Amniotic stem cell (primary cell): ENCODE measurements around the gene KRCC1.
"Not testable (repeated sequence)": the region's sequence is repeated elsewhere in the genome, so short reads cannot be mapped to it uniquely, and the experiment has no call there.

Source experiments
- DNase-seq: peaks from one replicate; lab custom pipeline; 2025; lab: John Stamatoyannopoulos, UW

Gene KRCC1

DNA sequence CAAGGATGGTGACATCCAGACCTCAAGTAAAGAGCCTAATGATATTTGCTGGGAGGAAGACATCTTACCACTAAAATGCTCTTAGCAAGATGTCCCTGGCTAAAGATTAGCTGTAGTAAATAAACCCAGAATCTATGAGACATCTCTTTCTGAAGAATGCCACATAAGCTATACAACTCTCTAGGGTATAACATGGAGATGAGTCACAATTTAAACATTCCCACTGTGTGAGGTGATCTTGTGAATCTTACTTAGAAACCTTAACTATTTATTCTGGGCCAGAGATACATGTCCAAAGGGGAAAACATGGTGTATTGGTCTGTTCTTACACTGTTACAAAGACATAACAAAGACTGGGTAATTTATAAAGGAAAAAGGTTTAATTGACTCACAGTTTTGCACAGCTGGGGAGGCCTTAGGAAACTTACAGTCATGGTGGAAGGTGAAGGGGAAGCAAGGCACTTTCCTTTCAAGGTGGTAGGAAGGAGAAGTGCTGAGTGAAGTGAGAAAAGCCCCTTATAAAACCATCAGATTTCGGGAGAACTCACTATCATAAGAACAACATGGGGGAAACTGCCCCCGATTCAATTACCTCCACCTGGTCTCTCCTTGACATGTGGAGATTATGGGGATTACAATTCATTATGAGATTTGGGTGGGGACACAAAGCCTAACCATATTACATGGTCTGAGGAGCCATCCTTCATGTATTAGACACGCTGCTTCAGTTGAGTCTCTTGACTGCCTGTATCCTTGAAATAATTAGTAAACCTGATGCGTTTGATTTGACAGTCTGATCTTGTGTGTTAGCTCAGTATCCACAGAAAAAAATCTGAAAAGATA lies 17.1 kb downstream of the KRCC1 start:
- DNase-seq: peak; percentile 47

DNA sequence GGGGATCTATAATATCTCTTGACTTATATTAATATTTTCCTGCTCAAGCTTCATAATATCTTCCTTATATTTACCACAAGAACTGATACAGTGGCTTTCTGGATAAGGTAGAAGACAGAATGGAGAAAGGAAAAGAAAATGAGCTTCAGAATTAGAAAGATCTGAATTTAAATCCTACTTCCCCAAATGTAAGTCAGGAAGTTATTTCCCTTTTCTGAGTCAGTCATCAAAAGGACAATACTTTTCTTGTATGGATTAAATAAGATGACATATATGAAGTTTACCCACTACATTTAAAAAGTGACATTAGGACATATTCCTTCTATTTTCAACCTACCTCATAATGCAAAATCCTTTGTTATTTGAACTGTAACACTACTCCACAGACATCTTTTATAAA lies 19.0 kb downstream of the KRCC1 start:
- no peak for DNase-seq

DNA sequence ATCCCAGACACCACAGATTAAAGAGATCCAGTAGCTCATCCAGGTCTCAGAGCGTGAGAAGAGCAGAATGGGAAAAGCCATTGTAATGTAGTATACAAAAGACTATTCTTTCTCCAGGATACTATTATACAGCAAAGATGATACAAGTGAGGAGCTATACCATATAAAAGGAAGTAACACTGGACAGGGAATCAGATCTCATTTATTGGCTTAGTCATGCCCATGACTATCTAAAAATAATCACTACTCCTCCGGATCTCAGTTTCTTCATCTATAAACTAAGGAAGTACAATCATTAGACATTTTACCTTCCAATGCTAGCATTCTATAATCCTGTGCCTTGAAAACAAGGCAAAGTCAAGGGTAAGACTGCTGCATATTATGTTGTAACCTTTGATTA lies 19.4 kb downstream of the KRCC1 start:
- DNase-seq: no peak

DNA sequence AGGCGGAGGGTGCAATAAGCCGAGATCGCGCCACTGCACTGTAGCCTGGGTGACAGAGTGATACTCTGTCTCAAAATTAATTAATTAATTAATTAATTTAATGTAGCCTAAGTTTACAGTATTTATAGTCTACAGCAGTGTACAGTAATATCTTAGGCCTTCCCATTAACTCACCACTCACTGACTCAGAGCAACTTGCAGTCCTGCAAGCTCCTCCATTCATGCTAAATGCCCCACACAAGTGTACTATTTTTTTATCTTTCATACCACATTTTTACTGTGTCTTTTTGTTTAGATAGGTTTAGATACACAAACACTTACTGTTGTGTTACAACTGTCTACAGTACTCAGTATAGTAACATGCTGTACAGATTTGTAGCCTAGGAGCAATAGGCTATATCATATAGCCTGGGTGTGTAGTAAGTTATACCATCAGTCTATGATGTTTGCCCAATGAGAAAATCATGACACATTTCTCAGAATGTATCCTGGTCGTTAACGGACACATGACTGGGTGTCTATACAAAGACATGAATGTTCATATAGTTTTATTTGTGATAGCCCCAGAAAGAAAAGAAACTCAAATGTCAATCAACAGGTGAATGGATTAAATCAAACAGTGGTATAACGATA lies 23.4 kb downstream of the KRCC1 start:
- DNase-seq: no peak

DNA sequence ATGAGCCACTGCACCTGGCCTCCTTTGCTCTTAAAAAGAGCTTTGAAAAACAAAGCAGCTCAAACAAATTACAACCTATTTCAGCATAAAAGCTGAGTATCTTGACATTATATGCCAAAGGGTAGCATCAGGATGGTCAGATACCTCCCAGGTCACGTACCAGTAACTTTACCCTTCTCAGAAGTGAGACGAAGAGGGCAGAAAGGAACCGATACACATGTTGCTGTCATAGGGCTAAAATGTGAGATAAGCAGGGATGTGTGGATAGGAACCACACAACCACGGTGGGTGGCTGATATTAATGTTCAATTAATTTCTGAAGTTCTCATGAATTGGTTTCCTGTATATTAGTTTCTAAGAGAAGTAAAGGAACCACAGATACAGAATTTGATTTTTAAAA lies 26.7 kb downstream of the KRCC1 start:
- DNase-seq: no peak

DNA sequence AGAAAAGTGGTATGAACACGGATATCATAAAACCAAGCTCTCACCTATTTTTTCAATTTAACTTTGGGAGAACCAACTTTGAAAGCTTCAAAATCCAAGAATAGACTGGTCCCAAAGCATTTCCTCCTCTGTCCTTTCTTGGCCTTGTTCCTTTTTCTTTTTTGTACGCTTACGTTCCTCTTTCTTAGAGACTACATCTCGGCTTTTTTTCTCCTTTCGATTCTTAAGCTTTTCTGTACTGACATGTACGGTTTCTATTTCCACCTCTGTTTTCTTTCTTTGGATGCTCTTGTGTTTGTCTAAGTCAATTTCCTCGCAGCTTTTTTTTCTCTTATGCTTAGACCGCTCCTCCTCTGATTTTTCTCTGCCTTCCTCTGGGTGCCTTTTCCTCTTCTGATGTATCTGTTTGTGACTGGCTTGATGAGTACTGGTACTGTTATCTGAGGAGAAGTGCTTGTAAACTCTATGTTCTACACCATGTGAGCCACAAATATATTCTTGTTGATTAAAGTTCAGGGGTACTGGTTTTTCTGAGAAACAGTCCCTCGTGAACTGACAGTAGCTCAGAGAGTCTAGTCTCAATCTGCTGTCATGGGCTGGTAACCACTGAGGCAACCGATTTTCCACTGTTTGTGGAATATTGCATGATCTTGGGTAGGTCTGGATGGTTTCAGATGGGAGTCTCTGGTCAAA lies 27.7 kb downstream of the KRCC1 start:
- no peak for DNase-seq

DNA sequence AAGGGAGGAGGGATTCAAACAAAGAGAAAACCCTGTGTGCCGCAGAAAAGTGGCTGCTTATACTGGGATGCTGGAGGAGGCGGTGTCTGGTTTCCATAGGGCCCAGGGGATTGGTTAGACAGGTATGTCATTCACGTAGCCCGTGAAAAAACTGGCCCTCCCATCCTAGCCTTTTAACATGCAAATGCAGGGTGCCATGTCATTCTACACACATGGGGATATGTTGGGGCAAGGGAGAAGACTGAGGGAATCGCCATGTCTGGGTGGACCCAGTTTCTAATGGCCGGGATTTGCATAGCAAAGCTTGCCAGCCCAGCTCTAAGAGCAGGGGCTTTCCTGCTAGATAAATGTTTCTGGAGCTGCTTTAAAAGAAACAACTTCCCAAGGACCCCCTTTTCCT lies 31.1 kb downstream of the KRCC1 start:
- no peak for DNase-seq

DNA sequence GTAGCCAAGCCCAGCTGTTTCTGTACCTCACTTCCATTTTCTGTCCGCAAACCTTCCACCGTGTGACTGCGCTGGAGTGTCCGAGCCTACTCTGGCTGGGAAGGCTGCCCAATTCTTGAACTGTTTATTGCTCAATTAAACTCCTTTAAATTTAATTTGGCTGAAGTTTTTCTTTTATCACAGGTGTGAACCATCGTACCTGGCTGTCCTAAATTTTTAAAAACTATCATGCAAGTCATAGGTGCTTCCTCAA lies 33.0 kb downstream of the KRCC1 start:
- DNase-seq: no peak

DNA sequence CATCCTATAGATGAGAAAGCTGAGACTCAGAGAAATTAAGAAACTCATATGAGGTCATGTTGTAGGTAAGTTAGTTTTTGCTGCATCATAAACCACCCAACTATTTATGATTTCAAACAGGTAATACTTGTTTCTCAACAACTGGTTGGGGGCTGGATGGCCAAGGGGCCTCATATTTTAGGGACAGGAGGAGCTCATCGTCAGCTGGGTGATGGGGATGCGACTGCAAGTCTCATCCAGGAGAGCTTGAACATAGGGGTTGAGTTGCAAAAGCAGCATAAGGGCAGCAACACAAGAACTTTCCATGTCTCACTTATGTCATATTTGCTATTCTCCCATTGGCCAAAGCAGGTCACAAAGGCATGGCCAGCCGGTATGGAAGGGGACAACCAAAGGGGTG lies 35.6 kb downstream of the KRCC1 start:
- no peak for DNase-seq

DNA sequence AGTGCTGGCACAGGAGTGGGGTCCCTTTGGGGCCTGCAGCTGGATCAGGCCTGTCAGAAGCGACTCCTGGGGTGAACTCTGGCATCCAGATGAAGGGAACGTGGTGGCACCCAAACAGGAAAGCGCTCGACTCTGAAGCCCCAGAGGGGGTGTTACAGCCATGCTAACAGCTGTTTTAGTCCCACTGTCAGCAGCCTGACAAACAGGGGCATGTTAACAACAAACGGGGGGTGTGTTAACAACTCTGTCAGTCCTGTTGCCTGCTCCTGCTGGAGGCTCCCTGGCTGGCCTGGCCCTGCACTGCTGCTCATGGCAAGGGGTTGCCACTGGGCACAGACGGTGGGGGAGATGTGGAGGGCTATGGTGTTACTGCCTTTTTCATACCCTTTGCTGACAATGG lies 36.7 kb downstream of the KRCC1 start:
- no peak for DNase-seq

DNA sequence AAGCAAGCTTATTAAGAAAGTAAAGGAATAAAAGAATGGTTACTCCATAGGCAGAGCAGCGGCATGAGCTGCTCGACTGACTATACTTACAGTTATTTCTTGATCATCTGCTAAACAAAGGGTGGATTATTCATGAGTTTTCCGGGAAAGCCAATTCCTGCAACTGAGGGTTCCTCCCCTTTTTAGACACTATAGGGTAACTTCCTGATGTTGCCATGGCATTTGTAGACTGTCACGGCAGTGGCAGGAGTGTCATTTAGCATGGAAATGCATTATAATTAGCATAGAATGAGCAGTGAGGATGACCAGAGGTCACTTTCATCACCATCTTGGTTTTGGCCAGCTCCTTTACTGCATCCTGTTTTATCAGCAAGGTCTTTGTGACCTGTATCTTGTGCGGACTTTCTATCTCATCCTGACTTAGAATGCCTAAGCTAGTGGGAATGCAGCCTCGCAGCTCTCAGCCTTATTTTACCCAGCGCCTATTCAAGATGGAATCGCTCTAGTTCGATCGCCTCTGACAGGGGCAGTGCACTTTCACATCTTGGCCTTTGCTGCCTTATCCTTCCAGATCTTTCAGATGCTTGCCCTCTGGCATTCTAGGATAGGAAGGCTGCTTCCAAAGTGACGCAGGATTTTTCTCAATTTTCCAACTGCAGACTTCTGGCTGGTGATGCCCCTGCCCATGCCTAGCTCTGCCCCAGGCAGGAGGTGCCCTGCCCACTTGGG lies 37.3 kb downstream of the KRCC1 start:
- not testable (repeated sequence) for DNase-seq

DNA sequence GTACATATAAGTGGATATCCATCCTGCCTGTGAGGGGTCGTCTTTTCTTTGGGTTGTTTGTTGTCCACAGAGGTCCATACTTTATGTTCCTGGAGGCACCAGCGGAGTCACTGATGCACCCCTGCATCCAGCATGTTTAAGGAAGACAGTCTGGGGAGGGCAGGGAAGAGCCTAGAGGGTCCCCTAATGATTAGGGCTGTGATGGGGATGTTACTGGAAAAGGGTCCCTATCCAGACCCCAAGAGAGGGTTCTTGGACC lies 37.9 kb downstream of the KRCC1 start:
- DNase-seq: not testable (repeated sequence)

DNA sequence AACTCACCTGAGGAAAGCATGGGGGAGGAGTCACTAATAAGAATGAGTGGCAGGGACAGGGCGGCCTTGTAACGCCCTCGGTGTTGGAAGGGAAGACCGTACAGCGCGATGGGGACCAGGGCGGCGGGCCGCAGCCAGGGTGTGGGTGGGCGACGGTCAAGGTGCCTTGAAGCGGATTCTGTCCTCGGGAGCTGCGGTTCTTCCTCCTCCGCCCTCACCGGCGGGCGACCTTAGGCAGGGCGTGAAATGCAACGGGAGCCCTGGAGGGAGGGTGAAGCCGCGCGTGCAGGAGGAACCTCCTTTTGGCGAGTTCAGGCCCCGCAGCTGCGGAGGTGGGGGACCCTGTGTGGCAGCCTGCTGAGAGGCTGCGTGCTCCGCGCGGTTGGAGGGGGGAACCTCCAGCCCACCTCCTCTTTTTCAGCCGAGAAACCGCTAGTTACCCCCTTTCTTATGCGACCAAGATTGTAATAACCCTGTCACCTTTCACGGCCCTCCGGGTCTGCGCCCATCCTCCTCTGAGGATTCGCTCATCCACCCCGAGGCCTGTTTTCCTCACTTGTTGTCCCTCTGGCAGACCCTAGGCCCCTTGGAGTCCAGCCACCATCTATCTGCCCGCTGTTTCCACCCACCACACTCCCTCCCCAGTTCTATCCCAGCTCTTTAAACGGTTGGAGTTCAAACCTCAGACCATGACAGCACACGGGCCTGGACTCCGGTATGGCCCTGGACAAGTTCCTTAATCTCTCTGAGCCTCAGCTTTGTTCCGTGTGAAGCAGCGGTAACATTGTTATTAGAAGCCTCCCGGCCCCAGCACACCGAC lies 38.4 kb downstream of the KRCC1 start:
- no peak for DNase-seq

DNA sequence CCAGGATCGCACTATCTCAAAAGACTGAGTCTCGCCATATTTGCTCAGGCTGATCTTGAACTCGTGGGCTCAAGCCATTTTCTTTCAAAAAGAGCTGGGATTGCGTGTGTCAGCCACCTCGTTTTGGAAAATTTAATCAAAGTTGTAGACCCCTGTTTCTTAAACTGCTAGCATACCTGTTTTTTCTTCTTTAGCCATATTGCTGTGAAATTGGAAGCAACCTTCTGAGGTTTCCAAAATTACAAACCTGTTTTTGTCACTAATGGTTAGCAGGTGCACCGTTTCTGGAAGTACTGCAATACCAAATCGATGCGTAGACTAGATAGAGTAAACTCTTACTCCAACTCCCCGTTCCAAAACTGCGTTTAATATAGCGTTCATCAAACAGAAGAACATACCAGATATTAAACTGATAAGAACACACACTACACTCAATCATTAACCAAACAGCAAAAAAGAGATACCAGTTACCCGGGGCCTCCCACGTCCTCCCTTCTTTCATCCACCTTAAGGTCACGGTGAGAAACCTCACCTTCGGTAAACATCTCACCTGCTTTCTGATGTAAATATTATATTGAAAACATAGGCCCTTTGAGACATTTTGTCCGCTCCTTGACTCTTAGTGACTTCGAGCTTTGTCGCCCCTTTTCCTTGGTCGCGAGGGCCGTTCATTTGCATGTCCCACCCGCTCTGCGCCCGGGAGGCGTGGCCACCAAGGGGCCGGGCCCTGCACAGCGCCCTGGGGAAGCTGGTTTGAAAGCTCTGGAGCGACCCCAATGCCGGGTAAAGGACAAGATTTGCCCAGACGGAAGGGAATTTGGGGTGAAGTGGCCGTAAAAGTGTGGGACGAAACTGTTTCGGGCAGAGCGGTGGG lies 39.3 kb downstream of the KRCC1 start, which contains the start of gene RNU2-63P:
Gene RNU2-63P (minus strand): TSS at position 462 of the 874 bp plus-strand sequence.
- DNase-seq: peak; percentile 43

DNA sequence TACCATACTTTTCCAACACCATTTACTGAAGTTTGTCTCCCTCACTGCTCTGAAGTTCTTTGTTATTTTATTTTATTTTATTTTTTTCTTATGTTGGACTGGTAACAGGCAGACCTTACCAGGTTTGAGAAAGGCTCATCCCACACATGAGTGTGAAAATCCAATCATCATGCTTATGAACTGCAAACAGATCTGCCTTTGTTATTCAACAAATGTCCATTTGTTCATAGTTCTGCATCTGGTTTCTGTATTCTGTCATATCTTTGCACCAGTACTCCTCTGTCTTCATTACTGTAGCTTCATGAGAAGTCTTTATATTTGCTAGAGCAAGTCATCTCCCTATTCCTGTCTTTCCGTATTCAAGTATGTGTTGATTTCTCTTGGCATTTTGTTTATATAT lies 44.6 kb downstream of the KRCC1 start:
- DNase-seq: no peak

DNA sequence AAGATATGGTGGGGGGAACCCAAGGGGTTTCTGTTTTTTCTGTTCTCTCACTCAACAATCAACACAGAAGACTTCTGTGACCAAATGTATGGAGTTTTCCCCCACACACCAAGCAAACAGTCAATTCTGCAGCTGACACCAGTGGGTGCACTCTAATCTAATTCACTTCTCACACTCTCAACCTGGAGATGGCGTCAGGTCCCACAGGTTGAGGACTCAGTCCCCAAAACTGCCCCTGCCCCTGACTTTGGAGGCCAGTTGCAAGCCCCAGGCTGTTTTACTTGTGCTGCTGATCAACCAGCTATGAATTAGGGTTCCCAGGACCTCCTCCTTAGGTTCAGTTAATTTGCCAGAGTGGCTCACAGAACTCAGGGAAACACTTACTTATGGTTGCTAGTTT lies 45.4 kb downstream of the KRCC1 start:
- no peak for DNase-seq

DNA sequence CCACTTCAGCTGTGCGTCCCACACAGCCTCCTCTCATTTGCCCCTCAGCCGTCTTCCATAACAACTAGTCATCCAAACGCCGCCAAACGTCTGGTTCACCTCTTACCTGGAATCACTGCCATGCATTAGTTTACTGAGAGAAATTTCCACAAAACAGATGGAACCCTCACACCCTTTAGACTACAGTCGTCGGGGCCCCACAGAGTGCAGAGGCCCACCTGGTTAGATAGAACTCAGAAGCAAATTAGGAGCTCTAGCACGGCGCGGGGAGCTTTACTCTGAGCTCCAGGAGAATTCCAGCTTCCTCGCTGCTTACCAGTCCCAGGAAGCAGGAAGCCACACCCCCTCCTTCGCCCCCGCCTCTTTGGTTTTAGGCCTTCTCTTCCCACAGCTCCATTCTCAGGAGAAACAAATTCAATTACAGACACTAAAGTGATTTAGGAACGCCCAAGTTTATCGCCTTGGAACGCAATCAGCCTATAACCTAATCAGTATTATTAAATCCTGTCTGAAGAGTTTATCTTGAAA lies 48.6 kb downstream of the KRCC1 start:
- DNase-seq: no peak

DNA sequence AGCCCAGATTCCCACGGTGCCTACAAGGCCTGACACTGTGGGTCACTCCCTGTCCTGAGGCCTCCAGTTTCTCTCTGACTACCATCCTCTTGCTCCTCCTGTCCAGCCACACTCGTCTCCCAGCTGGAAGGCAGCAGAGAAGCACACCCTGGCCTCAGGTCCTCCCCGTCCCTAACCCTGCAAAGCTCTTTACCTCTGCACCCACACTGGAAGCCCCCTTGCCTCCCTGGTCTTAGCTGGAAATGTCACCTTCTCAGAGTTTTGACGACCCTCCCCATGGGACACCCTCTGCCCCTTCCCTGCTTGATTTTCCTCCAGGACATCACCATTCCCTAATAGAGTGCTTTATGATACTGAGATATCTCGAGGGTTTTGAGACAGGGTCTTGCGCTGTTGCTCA lies 49.8 kb downstream of the KRCC1 start:
- DNase-seq: no peak

DNA sequence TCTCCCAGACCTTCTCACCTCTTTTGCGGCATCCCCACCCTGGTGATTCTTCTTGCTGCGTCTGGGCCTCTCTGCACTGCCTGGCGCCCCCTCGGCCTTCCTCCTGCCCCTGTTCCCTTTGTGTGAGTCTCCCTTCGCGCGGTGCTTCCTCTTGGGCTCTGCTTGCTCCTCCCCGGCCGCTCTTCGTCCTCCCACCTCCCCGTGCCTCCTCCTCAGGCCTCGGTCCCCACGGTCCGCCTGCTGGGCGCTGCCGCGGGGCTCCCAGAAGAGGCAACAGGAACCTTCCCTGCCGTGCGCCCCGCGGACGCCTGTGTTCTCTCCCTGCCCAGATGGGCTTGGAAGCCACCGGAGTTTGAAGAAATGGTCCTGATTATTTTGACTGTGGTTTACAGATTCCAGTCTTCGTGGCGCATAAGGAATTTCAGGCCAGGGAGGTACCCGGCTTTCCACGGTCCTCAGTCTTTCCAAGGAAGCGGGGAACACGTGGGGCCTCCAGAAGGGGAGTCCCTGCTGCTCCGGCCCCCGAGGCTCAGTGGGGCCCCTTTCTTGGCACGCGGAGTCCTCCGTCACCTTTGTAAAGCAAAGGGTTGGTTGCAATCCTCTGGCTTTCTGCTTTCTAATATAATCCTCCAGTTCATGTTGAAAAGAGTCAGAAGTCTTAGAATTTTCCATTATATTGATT lies 52.4 kb downstream of the KRCC1 start:
- no peak for DNase-seq

DNA sequence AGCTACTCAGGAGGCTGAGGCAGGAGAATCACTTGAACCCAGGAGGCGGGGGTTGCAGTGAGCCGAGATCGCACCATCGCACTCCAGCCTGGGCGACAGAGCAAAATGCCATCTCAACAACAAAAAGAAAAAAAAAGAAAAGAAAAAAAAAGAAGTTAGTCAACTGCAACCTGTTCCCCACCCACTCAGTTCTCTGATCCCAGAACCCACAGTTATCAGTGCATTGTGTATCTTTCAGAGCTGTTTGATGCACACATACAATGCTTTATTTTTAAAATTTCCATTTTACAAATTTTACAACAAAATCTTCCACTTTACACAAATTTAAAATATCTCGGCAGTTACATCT lies 53.2 kb downstream of the KRCC1 start:
- DNase-seq: no peak
